IPS-NIHi11 (cell line): ENCODE data around the gene MPL.
"Not testable (repeated sequence)": the region's sequence is repeated elsewhere in the genome, so short reads cannot be mapped to it uniquely, and the experiment has no call there.

Experiments used
- DNase-seq: peaks from one replicate; pipeline ENCODE4 v3.0.0; 2012; ENCODE audit warnings: mixed read lengths, low spot score

The MPL gene

GRCh38 chr1:43377831-43378230 lies 40.2 kb downstream of the MPL start:
- DNase-seq: no peak

GRCh38 chr1:43379476-43379875 lies 41.9 kb downstream of the MPL start:
- DNase-seq: no peak

- DNase-seq: no peak
Observed at GRCh38 chr1:43381612-43382011, 44.0 kb downstream of the MPL start.

GRCh38 chr1:43382027-43382779 lies 44.6 kb downstream of the MPL start:
- no peak for DNase-seq

- no peak for DNase-seq
Observed at GRCh38 chr1:43383449-43383848, 45.8 kb downstream of the MPL start.

- DNase-seq: no peak
Observed at GRCh38 chr1:43386676-43387075, 49.1 kb downstream of the MPL start.

GRCh38 chr1:43387976-43388599 lies 50.5 kb downstream of the MPL start:
- DNase-seq: no peak

GRCh38 chr1:43388613-43389012 lies 51.0 kb downstream of the MPL start:
- no peak for DNase-seq

GRCh38 chr1:43389326-43390313 lies 52.0 kb downstream of the MPL start, which contains the start of the genes MED8 and SZT2:
MED8 (minus strand) TSS chr1:43389800; CDS start chr1:43389764, 36 bp downstream.
SZT2 (plus strand) TSS chr1:43389899; CDS start chr1:43389969, 70 bp downstream.
- DNase-seq: peak; percentile 98

GRCh38 chr1:43392702-43393101 lies 55.1 kb downstream of the MPL start:
- no peak for DNase-seq

GRCh38 chr1:43395523-43395922 lies 57.9 kb downstream of the MPL start:
- DNase-seq: no peak

- DNase-seq: no peak
Observed at GRCh38 chr1:43396059-43396458, 58.4 kb downstream of the MPL start.

- no peak for DNase-seq
Observed at GRCh38 chr1:43398227-43398626, 60.6 kb downstream of the MPL start.

- not testable (repeated sequence) for DNase-seq
Observed at GRCh38 chr1:43400441-43400840, 62.8 kb downstream of the MPL start.

GRCh38 chr1:43402089-43402865 lies 64.7 kb downstream of the MPL start:
- DNase-seq: no peak
